ENCODE measurements around the gene COL27A1.

DNA sequence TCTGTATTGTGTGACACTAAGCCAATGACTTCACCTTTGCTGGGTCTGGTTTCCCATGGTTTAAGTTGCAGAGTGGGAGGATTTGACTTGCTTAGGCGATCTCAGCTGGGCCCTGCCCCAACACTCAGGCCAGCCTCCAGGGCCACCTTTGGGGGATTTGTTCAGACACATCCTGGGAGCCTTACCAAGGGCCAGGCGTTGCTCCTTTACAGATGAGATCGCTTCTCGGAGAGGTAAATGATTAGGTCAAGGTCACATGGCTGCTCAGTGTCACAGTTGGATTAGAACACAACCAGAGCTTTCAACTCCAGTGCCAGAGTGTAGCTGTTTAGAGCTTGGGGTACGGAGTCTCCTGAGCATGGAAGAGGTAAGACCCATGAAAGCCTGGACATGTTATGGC is 57.5 kb downstream of the COL27A1 start:
- TF ChIP-seq, protein P1, sequence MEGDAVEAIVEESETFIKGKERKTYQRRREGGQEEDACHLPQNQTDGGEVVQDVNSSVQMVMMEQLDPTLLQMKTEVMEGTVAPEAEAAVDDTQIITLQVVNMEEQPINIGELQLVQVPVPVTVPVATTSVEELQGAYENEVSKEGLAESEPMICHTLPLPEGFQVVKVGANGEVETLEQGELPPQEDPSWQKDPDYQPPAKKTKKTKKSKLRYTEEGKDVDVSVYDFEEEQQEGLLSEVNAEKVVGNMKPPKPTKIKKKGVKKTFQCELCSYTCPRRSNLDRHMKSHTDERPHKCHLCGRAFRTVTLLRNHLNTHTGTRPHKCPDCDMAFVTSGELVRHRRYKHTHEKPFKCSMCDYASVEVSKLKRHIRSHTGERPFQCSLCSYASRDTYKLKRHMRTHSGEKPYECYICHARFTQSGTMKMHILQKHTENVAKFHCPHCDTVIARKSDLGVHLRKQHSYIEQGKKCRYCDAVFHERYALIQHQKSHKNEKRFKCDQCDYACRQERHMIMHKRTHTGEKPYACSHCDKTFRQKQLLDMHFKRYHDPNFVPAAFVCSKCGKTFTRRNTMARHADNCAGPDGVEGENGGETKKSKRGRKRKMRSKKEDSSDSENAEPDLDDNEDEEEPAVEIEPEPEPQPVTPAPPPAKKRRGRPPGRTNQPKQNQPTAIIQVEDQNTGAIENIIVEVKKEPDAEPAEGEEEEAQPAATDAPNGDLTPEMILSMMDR (IDR thresholded peaks at IDR 0.05) = no peak
- no peak for TF ChIP-seq EZH2 (IDR thresholded peaks at IDR 0.05)
